B cell (primary cell): ENCODE results near the gene AGBL4. TPM values are rescaled to one million over a fixed set of nuclear protein-coding genes. Genes with fewer than 3 reads are reported as not detected.

ENCODE experiments used
- ATAC-seq: fragments of 200-7000 bp; cut with Tn5 transposase; one replicate; pipeline ENCODE4 v1.10.0; 2021; ENCODE audit warnings: low read depth, mild to moderate bottlenecking, moderate number of reproducible peaks, moderate library complexity
- CTCF ChIA-PET: fragments of 350-600 bp; sonication (Branson Sonifier 250); formaldehyde crosslinking; loops from one replicate; lab custom pipeline; 2021; ENCODE audit warnings: antibody characterized with exemption, inconsistent platforms; lab: Charles Lee
- POLR2A ChIA-PET: fragments of 350-600 bp; sonication (Branson Sonifier 250); formaldehyde crosslinking; loops from one replicate; lab custom pipeline; 2021; ENCODE audit warnings: antibody characterized with exemption; lab: Charles Lee
- DNase-seq: peaks from one replicate; pipeline ENCODE4 v3.0.0; 2013
- H2AFZ ChIP-seq: 2 replicates; pipeline ENCODE4 v1.6.1; 2012; ENCODE audit warnings: mild to moderate bottlenecking, low read depth, low read length; ENCODE audit not compliant: insufficient read depth, poor library complexity, severe bottlenecking
- H3K27ac ChIP-seq, 2 donors: 1 replicate in 1 of 2; 2 replicates in 1 of 2; pipeline ENCODE4 v1.5.1; 2012 to 2013; ENCODE audit warnings: low read length in 2 of 2, mild to moderate bottlenecking in 2 of 2, moderate library complexity in 1 of 2
- H3K27me3 ChIP-seq, 4 experiments: fragments of 200-600 bp in 1 of 4; sonication (generic) in 1 of 4; replicated peaks in 1 of 4; 1 replicate in 2 of 4; 2 replicates in 2 of 4; pipeline versions ENCODE4 v1.6.1 to v1.7.0; 2013 to 2016; ENCODE audit warnings: low read length in 3 of 4, mild to moderate bottlenecking in 2 of 4, mixed read lengths in 1 of 4, moderate library complexity in 1 of 4; ENCODE audit not compliant: insufficient read depth in 4 of 4, control insufficient read depth in 3 of 4; ENCODE audit errors: control extremely low read depth in 1 of 4
- H3K36me3 ChIP-seq, 2 experiments: replicated peaks in 1 of 2; 1 replicate in 1 of 2; 2 replicates in 1 of 2; pipeline versions ENCODE4 v1.6.1 to v1.7.1; 2013; ENCODE audit warnings: low read length in 1 of 2; ENCODE audit not compliant: insufficient read depth in 2 of 2, control insufficient read depth in 1 of 2; ENCODE audit errors: control extremely low read depth in 1 of 2, extremely low read depth in 1 of 2
- H3K4me1 ChIP-seq, 2 donors: fragments of 200-600 bp in 1 of 2; sonication (generic) in 1 of 2; 1 replicate in 1 of 2; 2 replicates in 1 of 2; pipeline versions ENCODE4 v1.5.1 to v1.6.1; 2013 to 2017; ENCODE audit warnings: low read length in 2 of 2; ENCODE audit not compliant: control insufficient read depth in 2 of 2, insufficient read depth in 2 of 2
- H3K4me2 ChIP-seq: replicated peaks from 2 replicates; pipeline ENCODE3; 2012; ENCODE audit warnings: mild to moderate bottlenecking, low read depth, low read length; ENCODE audit not compliant: poor library complexity, severe bottlenecking
- H3K4me3 ChIP-seq, 5 experiments: fragments of 200-600 bp in 1 of 5; sonication (generic) in 1 of 5; 1 replicate in 3 of 5; 2 replicates in 2 of 5; pipeline versions ENCODE4 v1.5.1 to v1.7.0; 2011 to 2016; ENCODE audit warnings: low read length in 4 of 5, mild to moderate bottlenecking in 4 of 5, low read depth in 2 of 5, control low read depth in 1 of 5, moderate library complexity in 1 of 5; ENCODE audit not compliant: insufficient read depth in 1 of 5; ENCODE audit errors: control extremely low read depth in 1 of 5, extremely low read depth in 1 of 5
- H3K79me2 ChIP-seq: fragments of 200-600 bp; sonication (generic); one replicate; pipeline ENCODE4 v1.6.0; 2016; ENCODE audit warnings: low read length; ENCODE audit not compliant: control insufficient read depth, insufficient read depth
- H3K9ac ChIP-seq: fragments of 200-600 bp; sonication (generic); 2 replicates; pipeline ENCODE4 v1.6.1; 2017; ENCODE audit warnings: mild to moderate bottlenecking, low read length, moderate library complexity
- H3K9me3 ChIP-seq, 3 donors: one replicate each; pipeline versions ENCODE4 v1.6.1 to v1.7.1; 2013; ENCODE audit warnings: low read length in 2 of 3; ENCODE audit not compliant: control insufficient read depth in 2 of 3, insufficient read depth in 1 of 3; ENCODE audit errors: control extremely low read depth in 1 of 3
- H4K20me1 ChIP-seq: 2 replicates; pipeline ENCODE4 v1.6.0; 2012; ENCODE audit warnings: mild to moderate bottlenecking, low read length; ENCODE audit not compliant: insufficient read depth, control insufficient read depth, poor library complexity, severe bottlenecking
- H3K27ac Mint-ChIP-seq: one replicate; pipeline ENCODE4 v1.8.0; 2021; ENCODE audit warnings: mixed read lengths
- H3K27me3 Mint-ChIP-seq: one replicate; pipeline ENCODE4 v1.8.0; 2021; ENCODE audit warnings: mixed read lengths
- H3K4me1 Mint-ChIP-seq: one replicate; pipeline ENCODE4 v1.8.0; 2021; ENCODE audit warnings: mixed read lengths
- H3K4me3 Mint-ChIP-seq: one replicate; pipeline ENCODE4 v1.8.0; 2021; ENCODE audit warnings: mixed read lengths
- H3K9me3 Mint-ChIP-seq: one replicate; pipeline ENCODE4 v1.8.0; 2022; ENCODE audit warnings: mixed read lengths; ENCODE audit not compliant: insufficient read depth
- EZH2 ChIP-seq: IDR thresholded peaks from 2 replicates; pipeline ENCODE4 v1.6.1; 2012; ENCODE audit warnings: borderline replicate concordance, low read depth, mild to moderate bottlenecking, moderate library complexity, low read length; ENCODE audit not compliant: insufficient read depth, poor library complexity, severe bottlenecking
- WGBS: methylation state at CpG from one replicate; pipeline ENCODE4 v1.1.5; 2013; ENCODE audit warnings: missing lambda C conversion rate; ENCODE audit not compliant: insufficient coverage; 5-methylcytosine and 5-hydroxymethylcytosine counted together
- intact Hi-C: fragments of 100-400 bp; cut with micrococcal nuclease; formaldehyde crosslinking; loops from one replicate; pipeline ENCODE4 v1.10.0; 2022
- polyA plus RNA-seq: library from polyadenylated mRNA; depleted of rRNA; stranded (reverse); fragments of >200 nt; gene quantifications from 2 replicates; pipeline ENCODE4 v1.2.3, GENCODE V29; 2012
- total RNA-seq, 2 donors: library from RNA; stranded (reverse); fragments of 120-200 nt in 1 of 2; gene quantifications; 1 replicate in 1 of 2; 2 replicates in 1 of 2; pipeline versions ENCODE4 v1.2.3 to v1.2.4, GENCODE V29; 2013 to 2022
- TF ChIP-seq, protein P1 (sequence below): fragments of 200-600 bp; IDR thresholded peaks from one replicate; pipeline ENCODE4 v1.8.0; 2022; ENCODE audit warnings: antibody characterized with exemption, mild to moderate bottlenecking

Gene AGBL4
- total and polyA plus RNA-seq, 2 donors (not counting 1 experiment from before 2014, with no cell fraction given): 0.07 to 0.12 TPM

DNA sequence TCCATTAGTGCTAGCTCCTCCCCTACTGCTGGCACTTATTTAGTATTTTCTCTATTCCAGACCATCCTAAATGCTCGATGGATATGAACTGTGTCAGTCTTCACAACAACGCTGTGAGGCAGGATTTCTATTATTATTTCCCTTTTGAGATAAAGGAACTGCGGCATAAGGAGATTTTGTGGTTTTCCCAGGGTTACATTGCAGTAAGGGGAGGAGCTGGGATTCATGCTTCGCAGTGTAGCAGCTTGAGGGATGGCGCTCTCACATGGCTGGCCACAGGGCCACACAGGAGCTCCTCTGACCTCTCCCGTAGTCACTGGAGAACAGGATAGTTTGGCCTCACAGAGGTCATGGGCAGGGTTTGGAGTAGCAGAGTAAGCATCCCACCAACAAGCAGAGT lies 1364.0 kb downstream of the AGBL4 start:
- ATAC-seq (no peak), DNase-seq (peak; percentile 4)
- no peak overlapping the region for H3K4me3 Mint-ChIP-seq
- ChIA-PET CTCF (no interaction called here), POLR2A (no interaction called here)
- no peaks in the 10 kb centered on the region for H3K9me3 Mint-ChIP-seq
- H3K27me3 ChIP-seq: no peaks in the 10 kb centered on the region
- no peak for TF ChIP-seq EZH2
- TF ChIP-seq, protein P1, sequence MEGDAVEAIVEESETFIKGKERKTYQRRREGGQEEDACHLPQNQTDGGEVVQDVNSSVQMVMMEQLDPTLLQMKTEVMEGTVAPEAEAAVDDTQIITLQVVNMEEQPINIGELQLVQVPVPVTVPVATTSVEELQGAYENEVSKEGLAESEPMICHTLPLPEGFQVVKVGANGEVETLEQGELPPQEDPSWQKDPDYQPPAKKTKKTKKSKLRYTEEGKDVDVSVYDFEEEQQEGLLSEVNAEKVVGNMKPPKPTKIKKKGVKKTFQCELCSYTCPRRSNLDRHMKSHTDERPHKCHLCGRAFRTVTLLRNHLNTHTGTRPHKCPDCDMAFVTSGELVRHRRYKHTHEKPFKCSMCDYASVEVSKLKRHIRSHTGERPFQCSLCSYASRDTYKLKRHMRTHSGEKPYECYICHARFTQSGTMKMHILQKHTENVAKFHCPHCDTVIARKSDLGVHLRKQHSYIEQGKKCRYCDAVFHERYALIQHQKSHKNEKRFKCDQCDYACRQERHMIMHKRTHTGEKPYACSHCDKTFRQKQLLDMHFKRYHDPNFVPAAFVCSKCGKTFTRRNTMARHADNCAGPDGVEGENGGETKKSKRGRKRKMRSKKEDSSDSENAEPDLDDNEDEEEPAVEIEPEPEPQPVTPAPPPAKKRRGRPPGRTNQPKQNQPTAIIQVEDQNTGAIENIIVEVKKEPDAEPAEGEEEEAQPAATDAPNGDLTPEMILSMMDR: no peak
- intact Hi-C loops: no loop called here
- H4K20me1 ChIP-seq: no peaks in the 10 kb centered on the region
- no peak overlapping the region for H2AFZ ChIP-seq
- no peaks in the 10 kb centered on the region for H3K79me2 ChIP-seq
- H3K4me2 ChIP-seq: no peak overlapping the region
- H3K4me1 Mint-ChIP-seq: peaks cover 9% of the 10 kb centered on the region
- no peak overlapping the region for H3K27ac ChIP-seq
- H3K4me3 ChIP-seq: no peak overlapping the region
- no peak overlapping the region for H3K27ac Mint-ChIP-seq
- WGBS: 88% methylated on average over 4 of the region's 6 CpGs
- H3K36me3 ChIP-seq: no peaks in the 10 kb centered on the region
- no peak overlapping the region for H3K9ac ChIP-seq
- H3K9me3 ChIP-seq: no peaks in the 10 kb centered on the region
- H3K4me1 ChIP-seq: peaks cover 0 to 3% of the 10 kb centered on the region in 2 donors
- peaks cover 4% of the 10 kb centered on the region for H3K27me3 Mint-ChIP-seq

DNA sequence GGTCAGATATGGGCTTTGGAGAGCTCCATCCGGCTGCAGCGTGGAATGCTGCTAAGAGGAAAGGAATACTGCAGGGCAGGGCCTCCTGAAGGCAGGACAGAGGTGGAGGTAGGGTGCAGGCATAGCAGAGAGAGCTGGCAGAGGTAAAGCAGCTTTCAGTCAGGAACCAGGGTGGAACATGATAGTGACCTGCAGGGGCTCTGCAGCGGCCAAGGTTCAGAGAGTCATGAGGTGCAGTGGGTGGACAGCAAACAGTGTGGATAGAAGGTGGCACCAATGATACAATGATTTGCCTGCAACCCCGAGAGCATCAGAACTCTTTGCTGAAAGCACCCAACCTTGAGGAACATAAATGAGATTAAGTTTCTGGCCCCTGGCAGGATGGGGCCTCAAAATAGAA lies 1366.3 kb downstream of the AGBL4 start:
- ChIA-PET POLR2A (no interaction called here), CTCF (interaction anchor here (2.1 kb wide), 1 partner anchor 19 kb away, joined by 6 read pairs; no protein-coding TSS in a partner anchor)
- no peaks in the 10 kb centered on the region for H4K20me1 ChIP-seq
- Mint-ChIP-seq H3K4me3 (no peak overlapping the region), H3K9me3 (no peaks in the 10 kb centered on the region), H3K27ac (no peak overlapping the region), H3K27me3 (peaks cover 4% of the 10 kb centered on the region), H3K4me1 (peaks cover 9% of the 10 kb centered on the region)
- ATAC-seq (no peak), DNase-seq (no peak)
- no peaks in the 10 kb centered on the region for H3K9me3 ChIP-seq
- 69% methylated on average over 4 of the region's 4 CpGs for WGBS
- TF ChIP-seq, protein P1: no peak
- no peak for TF ChIP-seq EZH2
- H2AFZ ChIP-seq: no peak overlapping the region
- no peak overlapping the region for H3K9ac ChIP-seq
- no peaks in the 10 kb centered on the region for H3K27me3 ChIP-seq
- intact Hi-C loops: no loop called here
- no peak overlapping the region for H3K4me2 ChIP-seq
- H3K27ac ChIP-seq: no peak overlapping the region
- H3K4me3 ChIP-seq: no peak overlapping the region
- H3K36me3 ChIP-seq: no peaks in the 10 kb centered on the region
- no peaks in the 10 kb centered on the region for H3K79me2 ChIP-seq
- H3K4me1 ChIP-seq: peaks cover 0 to 3% of the 10 kb centered on the region in 2 donors
